Thymus (tissue), 14 donors: ENCODE measurements around the gene TMLHE. TPM values are rescaled to one million over a fixed set of nuclear protein-coding genes. Genes with fewer than 3 reads are reported as not detected.
"Not testable (repeated sequence)": the region's sequence is repeated elsewhere in the genome, so short reads cannot be mapped to it uniquely, and the experiment has no call there.

ENCODE experiments used
- DNase-seq, 9 donors: peaks; one replicate each; pipeline ENCODE4 v3.0.0-alpha.2; 2013; ENCODE audit warnings: low spot score in 9 of 9, low read depth in 6 of 9, missing footprints in 1 of 9
- H3K27ac ChIP-seq, 2 donors: one replicate each; pipeline ENCODE4 v1.5.1; 2013; ENCODE audit warnings: control low read depth in 1 of 2, low read depth in 1 of 2, low read length in 1 of 2, mild to moderate bottlenecking in 1 of 2, moderate library complexity in 1 of 2
- H3K27me3 ChIP-seq, 2 donors: one replicate each; pipeline ENCODE4 v1.5.1; 2013; ENCODE audit warnings: low read length in 1 of 2; ENCODE audit not compliant: control insufficient read depth in 2 of 2, insufficient read depth in 1 of 2
- H3K36me3 ChIP-seq, 2 donors: one replicate each; pipeline ENCODE4 v1.5.1; 2013; ENCODE audit warnings: low read length in 1 of 2, mild to moderate bottlenecking in 1 of 2, moderate library complexity in 1 of 2; ENCODE audit not compliant: control insufficient read depth in 2 of 2, insufficient read depth in 2 of 2
- H3K4me1 ChIP-seq, 2 donors: one replicate each; pipeline ENCODE4 v1.5.1; 2013; ENCODE audit warnings: low read length in 2 of 2; ENCODE audit not compliant: control insufficient read depth in 2 of 2, insufficient read depth in 2 of 2
- H3K4me3 ChIP-seq, 2 donors: one replicate each; pipeline ENCODE4 v1.5.1; 2013; ENCODE audit warnings: low read length in 2 of 2, control low read depth in 1 of 2, mild to moderate bottlenecking in 1 of 2
- H3K9me3 ChIP-seq, 2 donors: one replicate each; pipeline ENCODE4 v1.5.1; 2013; ENCODE audit warnings: low read length in 1 of 2, mild to moderate bottlenecking in 1 of 2; ENCODE audit not compliant: control insufficient read depth in 2 of 2, insufficient read depth in 1 of 2
- whole genome bisulfite sequencing: extraction: QIAGEN DNeasy Blood & Tissue Kit; methylation state at CpG from one replicate; pipeline ENCODE4 v1.1.7; 2013; 5-methylcytosine and 5-hydroxymethylcytosine counted together
- long read RNA-seq, 10 donors: transcript quantifications; one replicate each; lab custom pipeline, GENCODE V29; 2026
- polyA plus RNA-seq: library from polyadenylated mRNA; stranded (reverse); fragments of 200-250 nt; gene quantifications from one replicate; pipeline ENCODE4 v1.2.3, GENCODE V29; 2013
- total RNA-seq: library from RNA; stranded (reverse); fragments of 120-200 nt; gene quantifications from one replicate; pipeline ENCODE4 v1.2.4, GENCODE V29; 2013
- donor health status: healthy.

TMLHE gene, protein sequence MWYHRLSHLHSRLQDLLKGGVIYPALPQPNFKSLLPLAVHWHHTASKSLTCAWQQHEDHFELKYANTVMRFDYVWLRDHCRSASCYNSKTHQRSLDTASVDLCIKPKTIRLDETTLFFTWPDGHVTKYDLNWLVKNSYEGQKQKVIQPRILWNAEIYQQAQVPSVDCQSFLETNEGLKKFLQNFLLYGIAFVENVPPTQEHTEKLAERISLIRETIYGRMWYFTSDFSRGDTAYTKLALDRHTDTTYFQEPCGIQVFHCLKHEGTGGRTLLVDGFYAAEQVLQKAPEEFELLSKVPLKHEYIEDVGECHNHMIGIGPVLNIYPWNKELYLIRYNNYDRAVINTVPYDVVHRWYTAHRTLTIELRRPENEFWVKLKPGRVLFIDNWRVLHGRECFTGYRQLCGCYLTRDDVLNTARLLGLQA
- 12.8 TPM for total RNA-seq
- 7.8 TPM for polyA plus RNA-seq
- long read RNA-seq, donor 1, partial matches to known transcripts: 0 of 1 reads
- long read RNA-seq, donor 1, other reads (novel, unspliced or antisense): 0 of 1 reads
- long read RNA-seq, donor 2, transcript TMLHE-201 (8 exons, 2,832 nt): major isoform, 8 of 14 reads
- long read RNA-seq, donor 2, partial matches to known transcripts: 5 of 14 reads
- long read RNA-seq, donor 2, other reads (novel, unspliced or antisense): 0 of 14 reads
- long read RNA-seq, donor 3, transcript TMLHE-201 (8 exons, 2,832 nt): major isoform, 7 of 7 reads
- long read RNA-seq, donor 3, partial matches to known transcripts: 0 of 7 reads
- long read RNA-seq, donor 3, other reads (novel, unspliced or antisense): 0 of 7 reads
- long read RNA-seq, donor 4, partial matches to known transcripts: 0 of 2 reads
- long read RNA-seq, donor 4, other reads (novel, unspliced or antisense): 0 of 2 reads
- long read RNA-seq, donor 5, transcript TMLHE-201 (8 exons, 2,832 nt): major isoform, 6 of 7 reads
- long read RNA-seq, donor 5, partial matches to known transcripts: 0 of 7 reads
- long read RNA-seq, donor 5, other reads (novel, unspliced or antisense): 0 of 7 reads
- long read RNA-seq, donor 6: 0 reads
- long read RNA-seq, donor 7, partial matches to known transcripts: 0 of 4 reads
- long read RNA-seq, donor 7, other reads (novel, unspliced or antisense): 0 of 4 reads
- long read RNA-seq, donor 8, partial matches to known transcripts: 0 of 2 reads
- long read RNA-seq, donor 8, other reads (novel, unspliced or antisense): 0 of 2 reads
- long read RNA-seq, donor 9, partial matches to known transcripts: 0 of 4 reads
- long read RNA-seq, donor 9, other reads (novel, unspliced or antisense): 0 of 4 reads
- long read RNA-seq, donor 10, partial matches to known transcripts: 0 of 4 reads
- long read RNA-seq, donor 10, other reads (novel, unspliced or antisense): 0 of 4 reads

DNA sequence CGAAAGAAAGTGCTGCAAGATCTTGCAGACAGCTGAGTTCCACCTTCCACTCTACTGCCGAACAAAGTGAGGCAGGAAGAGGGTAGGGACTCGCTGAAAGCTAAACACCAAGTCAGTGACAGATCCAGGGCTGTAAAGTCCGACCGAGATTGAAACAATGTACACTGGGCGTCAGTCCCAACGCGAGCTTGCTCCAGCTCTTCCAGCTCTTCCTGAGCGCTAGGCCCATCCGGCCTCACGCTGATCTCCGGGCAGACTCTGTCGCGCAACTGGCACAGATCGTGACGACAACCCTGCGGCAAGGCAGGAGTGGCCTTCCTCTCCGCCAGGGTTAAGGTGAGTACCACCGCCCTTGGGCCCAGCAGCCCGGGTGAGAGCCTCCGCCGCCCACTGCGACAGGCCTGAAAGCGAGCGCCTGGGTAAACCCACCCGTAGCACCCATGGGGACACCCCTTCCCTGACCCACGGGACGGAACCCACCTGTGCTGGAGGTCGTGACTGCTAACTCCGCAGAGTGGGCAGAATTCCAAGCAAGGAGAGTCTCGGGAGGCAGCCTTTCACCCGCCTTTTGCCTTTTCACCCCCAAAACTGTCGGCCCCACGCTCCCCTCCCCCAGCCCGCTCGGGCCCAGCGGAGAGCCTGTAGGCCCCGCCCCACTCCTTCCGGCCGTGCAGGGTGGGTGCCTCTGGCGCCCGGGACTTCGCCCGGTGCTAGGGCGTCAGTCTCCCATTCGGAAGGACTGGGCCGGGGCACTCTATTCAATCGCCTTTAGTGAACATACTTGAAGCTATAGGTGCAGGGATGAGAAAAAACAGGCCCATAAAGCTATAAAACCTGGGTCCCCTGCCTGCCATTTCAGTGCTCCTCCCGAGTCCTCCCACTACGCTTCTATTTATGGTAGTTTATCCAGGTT lies at the start of gene TMLHE, which contains the start of gene SPRY3:
Gene TMLHE (minus strand): TSS at position 641 of the 913 bp plus-strand sequence. CDS start 67,676 bp downstream, outside the sequence.
Gene SPRY3 (plus strand): TSS at position 275 of the 913 bp plus-strand sequence.
- Histone ChIP-seq H3K27me3 (no peaks in the 10 kb centered on the region), H3K27ac (peak within 1 kb of the TSS; percentile 82 to 87), H3K4me3 (peak within 1 kb of the TSS; percentile 75 to 89), H3K9me3 (no peaks in the 10 kb centered on the region), H3K36me3 (no peaks in the 10 kb centered on the region), H3K4me1 (peaks cover 0 to 7% of the 10 kb centered on the region in 2 donors)
- DNase-seq: peak; percentile 15 to 75 (median 39)
- 1% methylated on average over 50 of the region's 50 CpGs for WGBS

DNA sequence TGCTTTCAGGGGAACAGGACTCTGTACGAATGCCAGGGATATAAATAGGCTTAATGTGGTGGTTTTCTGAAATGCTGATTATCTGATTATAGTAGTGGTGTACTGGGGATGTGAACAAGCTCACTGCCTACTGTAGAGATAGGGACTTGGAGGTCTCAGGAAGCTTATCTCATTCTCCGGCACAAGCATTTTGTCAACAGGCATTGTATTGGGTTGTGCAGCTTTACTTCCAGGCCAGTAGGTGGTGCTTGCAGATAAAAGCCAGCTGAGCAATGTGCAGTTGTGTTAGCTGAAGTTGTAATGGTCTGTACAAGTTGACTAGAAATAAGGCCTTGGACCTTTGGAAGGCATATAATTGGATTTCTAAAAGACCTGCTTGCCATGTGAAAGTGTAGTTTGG lies 49.5 kb upstream of the TMLHE start:
- Histone ChIP-seq H3K27me3 (no peaks in the 10 kb centered on the region), H3K4me3 (no peak overlapping the region), H3K27ac (no peak overlapping the region), H3K36me3 (no peaks in the 10 kb centered on the region), H3K9me3 (peaks cover 0 to 5% of the 10 kb centered on the region in 2 donors), H3K4me1 (no peaks in the 10 kb centered on the region)
- 89% methylated on average over 2 of the region's 2 CpGs for WGBS
- no peak for DNase-seq

GRCh38 chrX:155645180-155645579 lies 32.4 kb upstream of the TMLHE start:
- Histone ChIP-seq H3K36me3 (no peaks in the 10 kb centered on the region), H3K9me3 (no peaks in the 10 kb centered on the region), H3K4me1 (no peaks in the 10 kb centered on the region), H3K27ac (no peak overlapping the region), H3K4me3 (no peak overlapping the region), H3K27me3 (no peaks in the 10 kb centered on the region)
- 91% methylated on average over 2 of the region's 2 CpGs for WGBS
- peak in 1 of 9 donors; percentile 9 for DNase-seq

DNA sequence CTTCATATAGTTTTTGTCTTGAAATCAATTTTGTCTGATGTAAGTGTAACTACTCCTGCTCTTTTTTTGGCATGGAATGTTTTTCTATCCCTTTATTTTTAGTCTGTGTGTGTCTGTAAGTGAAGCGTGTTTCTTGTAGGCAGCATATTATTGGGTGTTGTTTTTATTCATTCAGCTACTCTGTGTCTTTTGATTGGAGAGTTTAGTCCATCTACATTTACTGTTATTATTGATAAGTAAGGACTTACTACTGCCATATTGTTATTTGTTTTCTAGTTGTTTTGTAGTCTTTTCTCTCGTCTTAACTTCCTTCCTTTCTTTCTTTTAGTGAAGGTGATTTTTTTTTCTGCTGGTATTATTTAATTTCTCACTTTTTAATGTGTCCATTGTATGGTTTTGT lies 30.5 kb upstream of the TMLHE start:
- no peak for DNase-seq
- no peaks in the 10 kb centered on the region for H3K36me3 ChIP-seq
- no peak overlapping the region for H3K4me3 ChIP-seq
- 88% methylated on average over 2 of the region's 2 CpGs for WGBS
- H3K4me1 ChIP-seq: no peaks in the 10 kb centered on the region
- no peak overlapping the region for H3K27ac ChIP-seq
- H3K27me3 ChIP-seq: no peaks in the 10 kb centered on the region
- no peaks in the 10 kb centered on the region for H3K9me3 ChIP-seq

DNA sequence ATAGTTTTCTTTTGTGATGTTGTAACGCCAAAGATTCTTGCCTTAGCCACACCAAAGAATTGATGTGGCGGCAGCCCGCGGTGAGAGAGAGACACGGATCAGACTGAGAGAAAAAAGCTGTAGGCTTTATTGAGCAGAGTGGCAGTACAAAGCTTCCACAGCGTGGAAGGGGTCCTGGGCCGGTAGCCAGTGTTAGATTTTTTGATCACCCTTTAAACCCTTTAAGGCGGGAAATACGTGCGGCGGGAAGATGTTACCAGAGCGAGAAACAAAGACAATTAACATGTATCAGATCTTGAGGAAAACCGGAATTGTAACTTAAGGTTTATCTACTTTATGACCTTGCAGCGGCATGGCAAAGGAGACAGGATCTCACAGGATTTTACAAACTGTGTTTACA lies 28.6 kb upstream of the TMLHE start:
- not testable (repeated sequence) for H3K27ac ChIP-seq, H3K4me3 ChIP-seq, H3K4me1 ChIP-seq, H3K9me3 ChIP-seq, H3K36me3 ChIP-seq, H3K27me3 ChIP-seq
- peak in 1 of 9 donors; percentile 11 for DNase-seq
- WGBS: 54% methylated on average over 14 of the region's 14 CpGs

- H3K4me1 ChIP-seq: no peaks in the 10 kb centered on the region
- DNase-seq: no peak
- no peak overlapping the region for H3K27ac ChIP-seq
- no peak overlapping the region for H3K4me3 ChIP-seq
- H3K9me3 ChIP-seq: no peaks in the 10 kb centered on the region
- H3K27me3 ChIP-seq: no peaks in the 10 kb centered on the region
- no peaks in the 10 kb centered on the region for H3K36me3 ChIP-seq
These were observed 25.0 kb upstream of the TMLHE start for GRCh38 chrX:155637714-155638113.

DNA sequence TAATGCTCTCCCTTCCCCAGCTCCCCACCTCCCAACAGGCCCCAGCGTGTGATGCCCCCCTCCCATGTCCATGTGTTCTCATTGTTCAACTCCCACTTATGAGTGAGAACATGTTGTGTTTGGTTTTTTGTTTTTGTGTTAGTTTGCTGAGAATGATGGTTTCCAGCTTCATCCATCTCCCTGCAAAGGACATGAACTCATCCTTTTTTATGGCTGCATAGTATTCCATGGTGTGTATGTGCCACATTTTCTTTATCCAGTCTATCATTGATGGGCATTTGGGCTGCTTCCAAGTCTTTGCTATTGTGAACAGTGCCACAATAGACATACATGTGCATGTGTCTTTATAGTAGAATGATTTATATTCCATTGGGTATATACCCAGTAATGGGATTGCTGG lies 22.3 kb upstream of the TMLHE start:
- not testable (repeated sequence) for DNase-seq, H3K27me3 ChIP-seq, H3K9me3 ChIP-seq, H3K4me3 ChIP-seq, H3K4me1 ChIP-seq, H3K36me3 ChIP-seq, H3K27ac ChIP-seq
- 96% methylated on average over 1 of the region's 1 CpG for WGBS
